GM19023 (cell line): ENCODE data around the gene ALCAM.
"Not testable (repeated sequence)": the region's sequence is repeated elsewhere in the genome, so short reads cannot be mapped to it uniquely, and the experiment has no call there.

Experiments
- ATAC-seq: cut with Tn5 transposase; IDR thresholded peaks from one replicate; pipeline ENCODE4 v1.9.1; 2021; ENCODE audit warnings: mild to moderate bottlenecking, moderate library complexity; ENCODE audit not compliant: unreplicated experiment

The ALCAM gene

GRCh38 chr3:105385819-105386508 is 19.3 kb downstream of the ALCAM start:
- ATAC-seq = peak; percentile 90

- no peak for ATAC-seq
Measured at GRCh38 chr3:105387122-105387751, 20.5 kb downstream of the ALCAM start.

GRCh38 chr3:105388176-105388575 is 21.5 kb downstream of the ALCAM start:
- no peak for ATAC-seq

- ATAC-seq = not testable (repeated sequence)
Measured at GRCh38 chr3:105389759-105390158, 23.1 kb downstream of the ALCAM start.

GRCh38 chr3:105392598-105392997 is 25.9 kb downstream of the ALCAM start:
- not testable (repeated sequence) for ATAC-seq

DNA sequence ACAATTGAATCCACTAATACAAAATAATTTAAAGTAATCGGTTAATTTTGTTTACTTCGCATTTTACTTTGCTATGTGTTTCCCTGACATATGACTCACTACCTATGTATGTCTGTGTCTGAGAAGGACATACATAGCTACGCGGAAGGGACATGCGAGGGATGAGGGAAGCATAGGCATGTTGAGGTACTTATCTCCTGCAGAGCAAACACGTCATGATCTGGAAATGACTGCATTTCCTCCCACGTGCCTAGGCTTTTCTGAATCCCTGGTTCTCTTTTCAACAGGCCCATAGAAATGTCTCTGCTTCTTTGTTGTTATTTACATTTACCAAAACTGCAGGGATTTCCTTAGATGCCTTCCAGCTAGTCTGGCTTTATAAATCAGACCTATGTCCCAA is 27.5 kb downstream of the ALCAM start:
- no peak for ATAC-seq

DNA sequence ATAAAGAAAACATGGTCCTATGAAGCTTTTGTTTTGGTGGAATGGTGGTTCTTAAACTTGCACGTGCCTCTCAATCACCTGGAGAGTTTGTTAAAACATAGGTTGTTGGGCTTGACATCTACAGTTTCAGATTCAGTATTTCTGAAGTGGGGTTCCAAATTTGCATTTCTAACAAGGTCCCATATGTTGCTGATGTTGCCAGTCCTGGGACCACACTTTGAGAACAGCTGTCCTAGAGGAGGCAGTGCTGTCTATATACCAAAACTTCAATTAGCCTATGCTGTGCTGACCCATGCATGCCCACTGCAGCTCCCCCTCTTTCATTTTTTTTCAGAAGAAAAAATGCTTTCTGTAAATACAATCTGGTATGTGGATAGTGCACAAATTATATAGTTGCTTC is 31.3 kb downstream of the ALCAM start:
- no peak for ATAC-seq

- ATAC-seq = no peak
Measured at GRCh38 chr3:105398437-105398836, 31.7 kb downstream of the ALCAM start.

DNA sequence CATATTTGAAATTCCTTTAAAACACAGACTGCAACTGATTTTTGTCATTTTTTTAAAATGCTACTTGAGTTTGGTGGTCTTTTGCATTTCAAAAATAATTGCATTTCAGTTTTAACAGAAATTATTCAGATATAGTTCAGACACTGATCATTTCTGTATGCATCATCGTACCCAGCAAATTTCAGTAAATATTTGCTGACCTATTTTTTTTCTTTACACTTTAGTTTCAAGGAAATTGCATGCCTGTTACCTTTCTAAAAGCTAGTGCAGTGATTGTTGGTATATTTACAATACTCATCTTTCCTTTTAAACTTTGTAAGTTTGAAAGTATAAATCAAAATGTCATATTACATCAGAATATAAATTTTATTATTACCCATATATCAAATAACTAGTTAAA is 32.4 kb downstream of the ALCAM start:
- no peak for ATAC-seq

DNA sequence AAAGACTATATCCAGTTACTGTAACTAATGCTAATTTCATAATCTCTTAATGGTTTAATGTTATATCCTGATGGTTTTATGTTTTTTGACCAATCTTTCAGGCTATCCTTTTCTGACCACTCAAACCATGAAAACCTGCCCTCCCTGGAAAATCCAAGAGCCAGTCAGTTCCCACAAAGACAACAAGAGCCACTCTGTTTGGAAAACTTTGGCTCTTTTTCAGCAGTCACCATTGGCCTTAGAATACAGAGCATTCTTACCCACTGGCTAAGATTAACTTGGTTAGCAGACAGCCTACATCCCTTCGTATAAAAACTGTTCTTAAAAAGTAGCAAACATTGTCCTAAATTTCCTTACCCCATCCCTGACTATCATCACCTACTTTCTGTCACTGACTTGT is 32.9 kb downstream of the ALCAM start:
- ATAC-seq = no peak

- ATAC-seq = no peak
Measured at GRCh38 chr3:105401254-105401653, 34.5 kb downstream of the ALCAM start.

DNA sequence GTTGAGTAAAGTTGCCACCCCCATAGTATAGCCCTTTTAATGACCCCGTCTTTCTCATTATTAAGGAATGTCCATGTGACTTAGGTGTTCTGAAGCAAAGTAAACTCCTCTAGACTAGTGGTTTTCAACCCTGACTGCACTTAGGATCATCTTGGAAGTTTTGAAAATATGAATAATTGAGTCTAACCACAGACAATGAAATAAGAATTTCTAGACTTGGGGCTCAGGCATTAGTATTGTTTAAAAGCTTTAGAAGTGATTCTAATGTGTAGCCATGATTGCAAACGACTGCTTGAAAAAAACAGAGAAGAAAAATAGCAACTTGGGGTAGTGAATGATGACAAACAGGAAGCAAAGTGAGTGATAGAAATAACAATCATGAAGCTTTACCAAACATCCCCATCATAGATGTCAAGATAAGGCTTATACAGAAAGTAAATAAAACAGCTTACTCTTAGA is 35.0 kb downstream of the ALCAM start:
- no peak for ATAC-seq

- no peak for ATAC-seq
Measured at GRCh38 chr3:105402287-105402801, 35.6 kb downstream of the ALCAM start.

- not testable (repeated sequence) for ATAC-seq
Measured at GRCh38 chr3:105403034-105403433, 36.3 kb downstream of the ALCAM start.

- no peak for ATAC-seq
Measured at GRCh38 chr3:105406268-105406667, 39.6 kb downstream of the ALCAM start.

- no peak for ATAC-seq
Measured at GRCh38 chr3:105409364-105409763, 42.7 kb downstream of the ALCAM start.

- ATAC-seq = no peak
Measured at GRCh38 chr3:105413343-105413887, 46.7 kb downstream of the ALCAM start.

- no peak for ATAC-seq
Measured at GRCh38 chr3:105414841-105415240, 48.1 kb downstream of the ALCAM start.

DNA sequence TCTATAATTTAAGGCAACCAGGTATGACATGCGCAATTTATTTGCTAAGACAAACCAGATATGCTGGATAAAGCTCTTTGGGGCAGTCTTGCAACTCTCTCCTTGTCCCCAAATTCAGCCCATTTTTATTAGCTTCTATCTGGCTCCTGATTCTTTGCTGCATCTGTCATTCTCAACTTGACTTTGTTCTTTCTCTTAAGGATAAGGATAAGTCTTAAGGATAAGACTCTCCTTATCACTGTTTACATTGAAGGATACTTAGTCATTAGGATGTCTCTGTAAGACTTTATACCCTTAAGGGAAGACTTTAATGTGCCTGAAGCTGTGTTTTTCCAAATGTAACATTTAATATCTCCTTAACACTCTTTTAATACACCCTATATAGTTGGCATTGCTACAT is 49.2 kb downstream of the ALCAM start:
- ATAC-seq = no peak

GRCh38 chr3:105417525-105418289 is 51.0 kb downstream of the ALCAM start:
- ATAC-seq = no peak

GRCh38 chr3:105422645-105423044 is 55.9 kb downstream of the ALCAM start:
- no peak for ATAC-seq
